Measurements from ENCODE around the gene RHBDL1. TPM values are rescaled to one million over a fixed set of nuclear protein-coding genes. Genes with fewer than 3 reads are reported as not detected.

Gene RHBDL1
- total and polyA plus RNA-seq, 2 donors (not counting 3 experiments of a cell fraction or from before 2014, with no cell fraction given): 1.1 to 1.8 TPM

DNA sequence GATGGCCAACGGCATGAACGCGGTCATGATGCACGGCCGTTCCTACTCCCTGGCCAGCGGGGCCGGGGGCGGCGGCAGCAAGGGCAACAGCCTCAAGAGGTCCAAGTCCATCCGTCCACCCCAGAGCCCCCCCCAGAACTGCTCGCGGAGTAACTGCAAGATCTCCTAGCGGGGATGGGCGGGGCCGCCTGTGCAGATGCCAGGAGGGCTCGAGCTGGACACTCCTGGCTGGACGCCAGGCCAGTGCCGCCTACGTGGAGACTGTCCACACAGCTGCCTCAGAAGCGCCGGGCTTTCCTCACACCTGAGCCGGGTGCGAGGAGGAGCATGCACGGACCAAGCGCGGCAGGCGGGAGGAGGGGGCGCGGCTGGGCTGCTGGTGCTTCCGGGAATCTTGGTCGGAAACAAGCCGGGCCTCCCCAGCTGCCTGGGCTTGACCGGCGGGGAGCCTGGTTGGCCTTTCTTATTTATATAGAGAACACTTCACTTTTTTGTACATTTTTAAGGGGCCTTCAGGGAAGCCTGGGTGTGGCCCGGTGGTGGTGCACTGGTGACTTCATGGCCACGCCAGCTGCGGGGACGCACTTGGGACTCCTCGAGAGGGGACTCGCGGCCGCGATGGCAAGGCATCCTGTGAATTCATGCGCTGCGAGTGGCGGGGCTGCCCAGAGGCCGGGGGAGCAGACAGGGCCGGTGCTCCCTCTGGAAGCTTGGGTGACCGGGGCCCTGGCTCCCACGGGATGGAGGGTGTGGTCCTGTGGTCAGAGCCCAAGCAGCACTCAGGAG is 47.8 kb upstream of the RHBDL1 start:
- BruUV-seq (replicated peaks): no TSS peak
- no peak for TF ChIP-seq JUN (IDR thresholded peaks at IDR 0.05; ENCODE audit: borderline replicate concordance, insufficient read depth, insufficient read length, low read depth)
- no peak for TF ChIP-seq POLR2A (IDR thresholded peaks at IDR 0.05; ENCODE audit: low read depth, low read length)
- TF ChIP-seq, protein P1, sequence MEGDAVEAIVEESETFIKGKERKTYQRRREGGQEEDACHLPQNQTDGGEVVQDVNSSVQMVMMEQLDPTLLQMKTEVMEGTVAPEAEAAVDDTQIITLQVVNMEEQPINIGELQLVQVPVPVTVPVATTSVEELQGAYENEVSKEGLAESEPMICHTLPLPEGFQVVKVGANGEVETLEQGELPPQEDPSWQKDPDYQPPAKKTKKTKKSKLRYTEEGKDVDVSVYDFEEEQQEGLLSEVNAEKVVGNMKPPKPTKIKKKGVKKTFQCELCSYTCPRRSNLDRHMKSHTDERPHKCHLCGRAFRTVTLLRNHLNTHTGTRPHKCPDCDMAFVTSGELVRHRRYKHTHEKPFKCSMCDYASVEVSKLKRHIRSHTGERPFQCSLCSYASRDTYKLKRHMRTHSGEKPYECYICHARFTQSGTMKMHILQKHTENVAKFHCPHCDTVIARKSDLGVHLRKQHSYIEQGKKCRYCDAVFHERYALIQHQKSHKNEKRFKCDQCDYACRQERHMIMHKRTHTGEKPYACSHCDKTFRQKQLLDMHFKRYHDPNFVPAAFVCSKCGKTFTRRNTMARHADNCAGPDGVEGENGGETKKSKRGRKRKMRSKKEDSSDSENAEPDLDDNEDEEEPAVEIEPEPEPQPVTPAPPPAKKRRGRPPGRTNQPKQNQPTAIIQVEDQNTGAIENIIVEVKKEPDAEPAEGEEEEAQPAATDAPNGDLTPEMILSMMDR (IDR thresholded peaks at IDR 0.05; ENCODE audit: extremely low read depth in 1 of 2, insufficient read depth in 1 of 2, low read depth in 1 of 2, low read length in 2 of 2): no peak
- no peak for TF ChIP-seq FOS (IDR thresholded peaks at IDR 0.05; ENCODE audit: borderline replicate concordance, insufficient read depth, low read length)
- no peak for TF ChIP-seq EZH2 (IDR thresholded peaks at IDR 0.05; ENCODE audit: borderline replicate concordance, low read depth, low read length, severe bottlenecking)
- no peak for TF ChIP-seq POLR2AphosphoS5 (IDR thresholded peaks at IDR 0.05; ENCODE audit: insufficient read depth, low read depth, low read length)
- no peak for TF ChIP-seq MYC (IDR thresholded peaks at IDR 0.05; ENCODE audit: low read depth, low read length)
- TF ChIP-seq, protein P2, sequence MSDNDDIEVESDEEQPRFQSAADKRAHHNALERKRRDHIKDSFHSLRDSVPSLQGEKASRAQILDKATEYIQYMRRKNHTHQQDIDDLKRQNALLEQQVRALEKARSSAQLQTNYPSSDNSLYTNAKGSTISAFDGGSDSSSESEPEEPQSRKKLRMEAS (IDR thresholded peaks at IDR 0.05; ENCODE audit: insufficient read depth, insufficient read length): no peak
- TF ChIP-seq GATA2 (IDR thresholded peaks at IDR 0.05; ENCODE audit: insufficient read depth, insufficient read length, low read depth, low read length): no peak
- Histone ChIP-seq H3K4me2 (ENCODE audit: insufficient read depth, low read length) (no peak overlapping the region), H3K9me3 (replicated peaks; ENCODE audit: control insufficient read depth, insufficient read depth, low read length) (no peaks in the 10 kb centered on the region), H3K4me3 (replicated peaks in 1 of 3; ENCODE audit: insufficient read depth in 1 of 3, low read depth in 1 of 3, low read length in 3 of 3) (no peak overlapping the region), H2AFZ (ENCODE audit: low read depth, low read length) (no peak overlapping the region), H3K27me3 (ENCODE audit: control insufficient read depth in 2 of 2, insufficient read depth in 2 of 2, low read length in 2 of 2) (no peaks in the 10 kb centered on the region), H3K9me1 (replicated peaks; ENCODE audit: control insufficient read depth, extremely low read depth, insufficient read depth, low read length) (no peaks in the 10 kb centered on the region), H3K9ac (replicated peaks; ENCODE audit: extremely low read depth, insufficient read depth, low read length) (no peak overlapping the region), H3K4me1 (ENCODE audit: control insufficient read depth, extremely low read depth, insufficient read depth, low read length) (peaks cover 3% of the 10 kb centered on the region), H3K27ac (ENCODE audit: insufficient read depth, low read depth, low read length) (no peak overlapping the region), H3K36me3 (ENCODE audit: control insufficient read depth in 2 of 2, extremely low read depth in 1 of 2, insufficient read depth in 2 of 2, low read length in 2 of 2) (peaks cover 0 to 5% of the 10 kb centered on the region in 2 experiments), H3K79me2 (ENCODE audit: control insufficient read depth, insufficient read depth, low read length) (no peaks in the 10 kb centered on the region), H4K20me1 (replicated peaks; ENCODE audit: control insufficient read depth, extremely low read depth, insufficient read depth, low read length) (no peaks in the 10 kb centered on the region)
- DNase-seq (ENCODE audit: low read depth, low spot score) (no peak), FAIRE-seq (no peak)
- dilution Hi-C loops (cut with MboI; ENCODE audit: extremely low pct_ligation_motif_present, low sequenced_read_pairs) (no loop called here), intact Hi-C loops (cut with micrococcal nuclease) (loop anchor here (2.0 kb wide), 1 partner anchor 39 kb away; no protein-coding TSS in a partner anchor)
- ChIA-PET CTCF (interaction anchor here (0.6 to 1.3 kb wide), 3 partner anchors 9 to 37 kb away, joined by 3 to 7 read pairs (median 3); partner anchors contain the start of gene METTL26), POLR2A (interaction anchor here (1.2 kb wide), 1 partner anchor 9 kb away, joined by 4 read pairs; the partner anchor contains the start of gene METTL26)

Data from endothelial cell of umbilical vein (primary cell).